ENCODE measurements around the gene PAFAH2. TPM values are rescaled to one million over a fixed set of nuclear protein-coding genes. Genes with fewer than 3 reads are reported as not detected.
"Not testable (repeated sequence)": the region's sequence is repeated elsewhere in the genome, so short reads cannot be mapped to it uniquely, and the experiment has no call there.

Gene PAFAH2
- total RNA-seq, 1 experiment from 2014 or later = 6.7 TPM

GRCh38 chr1:25933479-25934365, 64.1 kb downstream of the PAFAH2 start:
- CTCF ChIA-PET = no interaction called here
- H3K27ac ChIP-seq (ENCODE audit: low read depth, low read length, poor library complexity, severe bottlenecking) = no peak overlapping the region

GRCh38 chr1:25932811-25933400, 65.0 kb downstream of the PAFAH2 start:
- POLR2A ChIA-PET (ENCODE audit: low non-redundant PET) = interaction anchor here (0.6 kb wide), 1 partner anchor 17 kb away, joined by 3 read pairs; no protein-coding TSS in a partner anchor
- H3K9me3 ChIP-seq (ENCODE audit: low read depth, low read length, poor library complexity, severe bottlenecking); H3K4me3 ChIP-seq (ENCODE audit: low read depth, low read length, poor library complexity, severe bottlenecking); H3K36me3 ChIP-seq (ENCODE audit: insufficient read depth, low read length, poor library complexity, severe bottlenecking); CTCF ChIA-PET; DNase-seq (ENCODE audit: low spot score); H3K27me3 ChIP-seq (replicated peaks; ENCODE audit: insufficient read depth, low read depth, low read length, poor library complexity); BruUV-seq (replicated peaks); H3K27ac ChIP-seq (ENCODE audit: low read depth, low read length, poor library complexity, severe bottlenecking); intact Hi-C loops (cut with micrococcal nuclease; ENCODE audit: unreplicated experiment); H3K4me1 ChIP-seq (ENCODE audit: insufficient read depth, low read length, poor library complexity, severe bottlenecking): not testable (repeated sequence)

More at GRCh38 chr1:25933479-25934365, 64.1 kb downstream of the PAFAH2 start:
- no peak for DNase-seq (ENCODE audit: low spot score)
- POLR2A ChIA-PET (ENCODE audit: low non-redundant PET) = interaction anchor here (0.6 kb wide), 2 partner anchors 18 to 973 kb away, joined by 3 read pairs; no protein-coding TSS in a partner anchor
- TF ChIP-seq EZH2 (IDR thresholded peaks at IDR 0.05; ENCODE audit: borderline replicate concordance, low read depth, low read length, poor library complexity, severe bottlenecking) (no peak), CTCF (conservative IDR thresholded peaks at IDR 0.05; ENCODE audit: low read depth, low read length) (no peak)
- Histone ChIP-seq H3K4me3 (ENCODE audit: low read depth, low read length, poor library complexity, severe bottlenecking) (no peak overlapping the region), H3K27me3 (replicated peaks; ENCODE audit: insufficient read depth, low read depth, low read length, poor library complexity) (no peaks in the 10 kb centered on the region), H3K9me3 (ENCODE audit: low read depth, low read length, poor library complexity, severe bottlenecking) (no peaks in the 10 kb centered on the region), H3K36me3 (ENCODE audit: insufficient read depth, low read length, poor library complexity, severe bottlenecking) (no peaks in the 10 kb centered on the region), H3K4me1 (ENCODE audit: insufficient read depth, low read length, poor library complexity, severe bottlenecking) (no peaks in the 10 kb centered on the region)
- no TSS peak for BruUV-seq (replicated peaks)
- intact Hi-C loops (cut with micrococcal nuclease; ENCODE audit: unreplicated experiment) = no loop called here

- no TSS peak for BruUV-seq (replicated peaks)
- Histone ChIP-seq H3K4me1 (ENCODE audit: insufficient read depth, low read length, poor library complexity, severe bottlenecking) (no peaks in the 10 kb centered on the region), H3K36me3 (ENCODE audit: insufficient read depth, low read length, poor library complexity, severe bottlenecking) (no peaks in the 10 kb centered on the region), H3K9me3 (ENCODE audit: low read depth, low read length, poor library complexity, severe bottlenecking) (no peaks in the 10 kb centered on the region), H3K4me3 (ENCODE audit: low read depth, low read length, poor library complexity, severe bottlenecking) (no peak overlapping the region), H3K27ac (ENCODE audit: low read depth, low read length, poor library complexity, severe bottlenecking) (no peak overlapping the region), H3K27me3 (replicated peaks; ENCODE audit: insufficient read depth, low read depth, low read length, poor library complexity) (no peaks in the 10 kb centered on the region)
- POLR2A ChIA-PET (ENCODE audit: low non-redundant PET) = no interaction called here
- DNase-seq (ENCODE audit: low spot score) = no peak
- intact Hi-C loops (cut with micrococcal nuclease; ENCODE audit: unreplicated experiment) = no loop called here
- CTCF ChIA-PET = no interaction called here
- TF ChIP-seq CTCF (conservative IDR thresholded peaks at IDR 0.05; ENCODE audit: low read depth, low read length) (no peak), EZH2 (IDR thresholded peaks at IDR 0.05; ENCODE audit: borderline replicate concordance, low read depth, low read length, poor library complexity, severe bottlenecking) (no peak)
Measured at GRCh38 chr1:25932321-25932720, 65.5 kb downstream of the PAFAH2 start.

Measured in A673 (cell line).